Endothelial cell (in vitro differentiated cells): ENCODE measurements around the gene DNER. TPM values are rescaled to one million over a fixed set of nuclear protein-coding genes. Genes with fewer than 3 reads are reported as not detected.

Experiments used
- DNase-seq: peaks from one replicate; pipeline ENCODE4 v3.0.0; 2021; ENCODE audit warnings: low spot score
- H3K27ac Mint-ChIP-seq: one replicate; pipeline ENCODE4 v1.8.0; 2021; ENCODE audit warnings: mixed read lengths, inconsistent platforms; ENCODE audit not compliant: unreplicated experiment
- H3K27me3 Mint-ChIP-seq: one replicate; pipeline ENCODE4 v1.8.0; 2021; ENCODE audit warnings: mild to moderate bottlenecking, moderate library complexity, mixed read lengths, inconsistent platforms; ENCODE audit not compliant: unreplicated experiment
- H3K36me3 Mint-ChIP-seq: one replicate; pipeline ENCODE4 v1.8.0; 2021; ENCODE audit warnings: mild to moderate bottlenecking, low read depth, mixed read lengths, inconsistent platforms; ENCODE audit not compliant: unreplicated experiment
- H3K4me1 Mint-ChIP-seq: one replicate; pipeline ENCODE4 v1.8.0; 2021; ENCODE audit warnings: mild to moderate bottlenecking, mixed read lengths, inconsistent platforms; ENCODE audit not compliant: unreplicated experiment
- H3K4me3 Mint-ChIP-seq: one replicate; pipeline ENCODE4 v1.8.0; 2021; ENCODE audit warnings: mild to moderate bottlenecking, mixed read lengths, inconsistent platforms; ENCODE audit not compliant: unreplicated experiment
- H3K9me3 Mint-ChIP-seq: one replicate; pipeline ENCODE4 v1.8.0; 2021; ENCODE audit warnings: mixed read lengths, inconsistent platforms; ENCODE audit not compliant: unreplicated experiment
- total RNA-seq: library from RNA; stranded (reverse); fragmentation: NEBNext Ultra II Directional; extraction: Animal tissue kit (Norgen Biotek cat#: 25700); gene quantifications from one replicate; pipeline ENCODE4 v1.2.1, GENCODE V29; 2021; ENCODE audit not compliant: unreplicated experiment
- TF ChIP-seq, protein P1 (sequence below): fragments of 200-600 bp; sonication (generic); IDR thresholded peaks from one replicate; pipeline ENCODE4 v1.5.0; 2021; ENCODE audit warnings: antibody characterized with exemption; ENCODE audit not compliant: unreplicated experiment

The DNER gene
- total RNA-seq, 1 donor from 2014 or later, result 0.15 TPM

- TF ChIP-seq, protein P1, sequence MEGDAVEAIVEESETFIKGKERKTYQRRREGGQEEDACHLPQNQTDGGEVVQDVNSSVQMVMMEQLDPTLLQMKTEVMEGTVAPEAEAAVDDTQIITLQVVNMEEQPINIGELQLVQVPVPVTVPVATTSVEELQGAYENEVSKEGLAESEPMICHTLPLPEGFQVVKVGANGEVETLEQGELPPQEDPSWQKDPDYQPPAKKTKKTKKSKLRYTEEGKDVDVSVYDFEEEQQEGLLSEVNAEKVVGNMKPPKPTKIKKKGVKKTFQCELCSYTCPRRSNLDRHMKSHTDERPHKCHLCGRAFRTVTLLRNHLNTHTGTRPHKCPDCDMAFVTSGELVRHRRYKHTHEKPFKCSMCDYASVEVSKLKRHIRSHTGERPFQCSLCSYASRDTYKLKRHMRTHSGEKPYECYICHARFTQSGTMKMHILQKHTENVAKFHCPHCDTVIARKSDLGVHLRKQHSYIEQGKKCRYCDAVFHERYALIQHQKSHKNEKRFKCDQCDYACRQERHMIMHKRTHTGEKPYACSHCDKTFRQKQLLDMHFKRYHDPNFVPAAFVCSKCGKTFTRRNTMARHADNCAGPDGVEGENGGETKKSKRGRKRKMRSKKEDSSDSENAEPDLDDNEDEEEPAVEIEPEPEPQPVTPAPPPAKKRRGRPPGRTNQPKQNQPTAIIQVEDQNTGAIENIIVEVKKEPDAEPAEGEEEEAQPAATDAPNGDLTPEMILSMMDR, result no peak
- Mint-ChIP-seq H3K27me3 (no peaks in the 10 kb centered on the region), H3K27ac (no peak overlapping the region), H3K36me3 (no peaks in the 10 kb centered on the region), H3K4me1 (peaks cover 5% of the 10 kb centered on the region), H3K4me3 (no peak overlapping the region), H3K9me3 (no peaks in the 10 kb centered on the region)
- no peak for DNase-seq
Measured at GRCh38 chr2:229591611-229592010, 122.7 kb downstream of the DNER start.

- H3K9me3 Mint-ChIP-seq, result no peaks in the 10 kb centered on the region
- peaks cover 5% of the 10 kb centered on the region for H3K4me1 Mint-ChIP-seq
- TF ChIP-seq, protein P1, result peak; percentile 88
- DNase-seq, result peak; percentile 86
- no peak overlapping the region for H3K4me3 Mint-ChIP-seq
- no peak overlapping the region for H3K27ac Mint-ChIP-seq
- H3K36me3 Mint-ChIP-seq, result no peaks in the 10 kb centered on the region
- H3K27me3 Mint-ChIP-seq, result no peaks in the 10 kb centered on the region
Measured at GRCh38 chr2:229586746-229587705, 127.3 kb downstream of the DNER start.

- Mint-ChIP-seq H3K36me3 (no peaks in the 10 kb centered on the region), H3K27ac (no peak overlapping the region), H3K27me3 (no peaks in the 10 kb centered on the region), H3K4me1 (peaks cover 5% of the 10 kb centered on the region), H3K9me3 (no peaks in the 10 kb centered on the region), H3K4me3 (no peak overlapping the region)
- no peak for DNase-seq
- TF ChIP-seq, protein P1, result no peak
Measured at GRCh38 chr2:229586012-229586411, 128.3 kb downstream of the DNER start.

DNA sequence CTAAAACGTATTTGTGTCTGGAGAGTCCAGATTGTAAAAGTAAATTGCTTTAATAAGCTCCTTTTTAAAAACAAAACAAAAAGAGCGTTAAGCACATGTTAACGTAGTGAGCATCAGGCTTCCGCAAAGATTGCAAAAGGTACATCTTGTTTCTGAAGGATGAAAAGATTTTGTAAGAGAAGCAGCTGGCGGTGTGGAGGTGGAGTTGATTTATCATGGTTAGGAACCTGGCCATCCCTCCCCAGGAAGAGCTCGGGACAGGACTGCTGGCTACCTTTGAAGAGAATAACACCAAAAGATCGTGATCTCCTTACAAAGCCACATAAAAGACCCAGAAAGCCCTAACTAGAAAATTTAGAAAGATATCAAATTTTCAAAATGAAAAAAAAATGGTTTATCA lies 132.2 kb downstream of the DNER start:
- TF ChIP-seq, protein P1, result no peak
- Mint-ChIP-seq H3K4me3 (no peak overlapping the region), H3K27ac (no peak overlapping the region), H3K4me1 (peaks cover 7% of the 10 kb centered on the region), H3K36me3 (no peaks in the 10 kb centered on the region), H3K9me3 (no peaks in the 10 kb centered on the region), H3K27me3 (no peaks in the 10 kb centered on the region)
- no peak for DNase-seq
